Measurements from ENCODE around the gene NADK2.

Gene NADK2

DNA sequence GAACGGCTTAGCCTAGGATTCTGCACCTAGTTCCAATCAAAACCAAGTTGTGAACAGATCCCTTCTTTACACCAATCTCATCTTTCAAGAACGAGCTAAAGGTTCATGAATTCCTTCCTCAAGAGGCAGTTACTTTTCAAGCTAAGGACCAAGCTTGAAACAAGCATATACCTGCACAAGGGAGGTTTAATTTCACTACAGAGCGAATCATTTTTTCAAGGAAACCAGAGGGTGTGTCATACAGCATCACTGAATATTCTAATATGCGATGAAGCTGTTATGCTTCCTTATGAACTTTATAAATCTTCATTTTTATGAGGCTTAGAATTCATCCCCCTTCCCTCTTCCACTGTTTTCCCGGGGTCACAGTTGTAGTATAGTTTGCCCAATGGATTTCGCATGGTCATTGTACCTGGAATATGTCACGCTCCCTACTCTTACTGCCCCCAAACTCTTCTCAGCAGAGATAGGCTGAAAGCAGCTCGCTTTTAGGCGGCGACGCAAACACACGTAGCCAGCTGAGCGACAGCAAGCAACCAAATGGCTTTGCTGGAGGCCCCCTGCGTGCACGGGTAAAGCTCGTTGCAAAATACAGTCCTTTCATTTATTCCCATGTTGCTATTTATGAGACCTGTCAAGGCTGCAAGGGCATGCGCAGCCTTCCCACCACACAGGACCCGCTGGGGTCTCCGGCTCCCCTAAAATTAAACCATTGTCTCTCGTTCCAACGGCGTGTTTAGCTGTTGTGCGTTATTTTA is 90.9 kb downstream of the NADK2 start:
- TF ChIP-seq EGR1 (IDR thresholded peaks at IDR 0.05) (no peak), TAF1 (IDR thresholded peaks at IDR 0.05; ENCODE audit: low read depth) (no peak), RAD21 (IDR thresholded peaks at IDR 0.05; ENCODE audit: low read depth) (no peak), ZBTB7A (IDR thresholded peaks at IDR 0.05; ENCODE audit: low read depth) (no peak), NFIC (IDR thresholded peaks at IDR 0.05) (no peak), EP300 (IDR thresholded peaks at IDR 0.05; ENCODE audit: borderline replicate concordance) (no peak), TCF12 (IDR thresholded peaks at IDR 0.05; ENCODE audit: low read depth) (no peak), CREB1 (IDR thresholded peaks at IDR 0.05; ENCODE audit: low read depth) (no peak), CEBPB (IDR thresholded peaks at IDR 0.05) (no peak)
- TF ChIP-seq, protein P1, sequence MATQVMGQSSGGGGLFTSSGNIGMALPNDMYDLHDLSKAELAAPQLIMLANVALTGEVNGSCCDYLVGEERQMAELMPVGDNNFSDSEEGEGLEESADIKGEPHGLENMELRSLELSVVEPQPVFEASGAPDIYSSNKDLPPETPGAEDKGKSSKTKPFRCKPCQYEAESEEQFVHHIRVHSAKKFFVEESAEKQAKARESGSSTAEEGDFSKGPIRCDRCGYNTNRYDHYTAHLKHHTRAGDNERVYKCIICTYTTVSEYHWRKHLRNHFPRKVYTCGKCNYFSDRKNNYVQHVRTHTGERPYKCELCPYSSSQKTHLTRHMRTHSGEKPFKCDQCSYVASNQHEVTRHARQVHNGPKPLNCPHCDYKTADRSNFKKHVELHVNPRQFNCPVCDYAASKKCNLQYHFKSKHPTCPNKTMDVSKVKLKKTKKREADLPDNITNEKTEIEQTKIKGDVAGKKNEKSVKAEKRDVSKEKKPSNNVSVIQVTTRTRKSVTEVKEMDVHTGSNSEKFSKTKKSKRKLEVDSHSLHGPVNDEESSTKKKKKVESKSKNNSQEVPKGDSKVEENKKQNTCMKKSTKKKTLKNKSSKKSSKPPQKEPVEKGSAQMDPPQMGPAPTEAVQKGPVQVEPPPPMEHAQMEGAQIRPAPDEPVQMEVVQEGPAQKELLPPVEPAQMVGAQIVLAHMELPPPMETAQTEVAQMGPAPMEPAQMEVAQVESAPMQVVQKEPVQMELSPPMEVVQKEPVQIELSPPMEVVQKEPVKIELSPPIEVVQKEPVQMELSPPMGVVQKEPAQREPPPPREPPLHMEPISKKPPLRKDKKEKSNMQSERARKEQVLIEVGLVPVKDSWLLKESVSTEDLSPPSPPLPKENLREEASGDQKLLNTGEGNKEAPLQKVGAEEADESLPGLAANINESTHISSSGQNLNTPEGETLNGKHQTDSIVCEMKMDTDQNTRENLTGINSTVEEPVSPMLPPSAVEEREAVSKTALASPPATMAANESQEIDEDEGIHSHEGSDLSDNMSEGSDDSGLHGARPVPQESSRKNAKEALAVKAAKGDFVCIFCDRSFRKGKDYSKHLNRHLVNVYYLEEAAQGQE (IDR thresholded peaks at IDR 0.05; ENCODE audit: low read depth): no peak
- TF ChIP-seq, protein P2, sequence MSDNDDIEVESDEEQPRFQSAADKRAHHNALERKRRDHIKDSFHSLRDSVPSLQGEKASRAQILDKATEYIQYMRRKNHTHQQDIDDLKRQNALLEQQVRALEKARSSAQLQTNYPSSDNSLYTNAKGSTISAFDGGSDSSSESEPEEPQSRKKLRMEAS (IDR thresholded peaks at IDR 0.05): no peak

DNA sequence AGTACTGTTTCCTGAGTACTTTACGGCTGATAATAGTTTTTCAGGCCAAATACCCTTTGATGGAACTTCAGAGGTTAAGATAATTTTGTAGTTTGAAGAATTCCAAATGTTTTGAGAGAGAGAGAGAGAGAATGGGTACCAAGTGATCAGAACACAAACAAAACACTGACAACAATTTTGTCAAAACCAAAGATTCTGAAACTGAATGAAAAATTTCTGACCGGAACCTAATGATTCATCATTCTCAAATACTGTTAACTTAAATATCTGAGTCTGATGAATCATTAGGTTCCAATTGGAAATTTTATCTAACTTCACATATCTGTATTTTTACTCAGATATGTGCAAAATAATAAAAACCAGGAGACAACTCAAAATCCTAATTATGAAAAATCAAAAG is 94.0 kb downstream of the NADK2 start:
- no peak for TF ChIP-seq YY1 (IDR thresholded peaks at IDR 0.05; ENCODE audit: low read depth)
- no peak for TF ChIP-seq TEAD4 (IDR thresholded peaks at IDR 0.05)
- TF ChIP-seq, protein P2 (IDR thresholded peaks at IDR 0.05): no peak
- TF ChIP-seq NFIC (IDR thresholded peaks at IDR 0.05): no peak
- no peak for TF ChIP-seq RAD21 (IDR thresholded peaks at IDR 0.05; ENCODE audit: low read depth)
- no peak for TF ChIP-seq FOXM1 (IDR thresholded peaks at IDR 0.05; ENCODE audit: borderline replicate concordance, low read depth)
- no peak for TF ChIP-seq EP300 (IDR thresholded peaks at IDR 0.05; ENCODE audit: borderline replicate concordance)
- TF ChIP-seq CREB1 (IDR thresholded peaks at IDR 0.05; ENCODE audit: low read depth): no peak
- no peak for TF ChIP-seq CEBPB (IDR thresholded peaks at IDR 0.05)
- TF ChIP-seq TCF12 (IDR thresholded peaks at IDR 0.05; ENCODE audit: low read depth): no peak
- no peak for TF ChIP-seq TAF1 (IDR thresholded peaks at IDR 0.05; ENCODE audit: low read depth)
- TF ChIP-seq, protein P3, sequence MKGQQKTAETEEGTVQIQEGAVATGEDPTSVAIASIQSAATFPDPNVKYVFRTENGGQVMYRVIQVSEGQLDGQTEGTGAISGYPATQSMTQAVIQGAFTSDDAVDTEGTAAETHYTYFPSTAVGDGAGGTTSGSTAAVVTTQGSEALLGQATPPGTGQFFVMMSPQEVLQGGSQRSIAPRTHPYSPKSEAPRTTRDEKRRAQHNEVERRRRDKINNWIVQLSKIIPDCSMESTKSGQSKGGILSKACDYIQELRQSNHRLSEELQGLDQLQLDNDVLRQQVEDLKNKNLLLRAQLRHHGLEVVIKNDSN (IDR thresholded peaks at IDR 0.05): no peak
- no peak for TF ChIP-seq ZBTB7A (IDR thresholded peaks at IDR 0.05; ENCODE audit: low read depth)
- TF ChIP-seq EGR1 (IDR thresholded peaks at IDR 0.05): no peak
- TF ChIP-seq, protein P1 (IDR thresholded peaks at IDR 0.05; ENCODE audit: low read depth): no peak

DNA sequence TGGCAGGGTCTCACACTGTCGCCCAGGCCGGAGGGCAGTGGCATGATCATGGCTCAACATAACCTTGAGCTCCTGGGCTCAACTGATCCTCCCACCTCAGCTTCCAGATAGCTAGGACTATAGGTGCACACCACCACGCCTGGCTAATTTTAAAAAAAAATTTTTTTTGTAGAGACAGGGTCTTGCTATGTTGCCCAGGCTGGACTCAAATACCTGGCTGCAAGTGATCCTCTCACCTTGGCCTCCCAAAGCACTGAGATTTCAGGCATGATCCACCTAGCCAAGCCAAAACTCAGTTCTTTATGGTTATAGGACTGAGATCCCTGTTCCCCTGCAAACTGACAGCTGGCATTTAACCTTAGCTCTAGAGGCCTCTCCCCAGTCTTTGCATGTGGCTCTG is 95.3 kb downstream of the NADK2 start:
- TF ChIP-seq TEAD4 (IDR thresholded peaks at IDR 0.05) (no peak), NFIC (IDR thresholded peaks at IDR 0.05) (no peak), FOXM1 (IDR thresholded peaks at IDR 0.05; ENCODE audit: borderline replicate concordance, low read depth) (no peak), TAF1 (IDR thresholded peaks at IDR 0.05; ENCODE audit: low read depth) (no peak), TCF12 (IDR thresholded peaks at IDR 0.05; ENCODE audit: low read depth) (no peak), EGR1 (IDR thresholded peaks at IDR 0.05) (no peak), YY1 (IDR thresholded peaks at IDR 0.05; ENCODE audit: low read depth) (no peak), EP300 (IDR thresholded peaks at IDR 0.05; ENCODE audit: borderline replicate concordance) (no peak), ZBTB7A (IDR thresholded peaks at IDR 0.05; ENCODE audit: low read depth) (no peak)
- TF ChIP-seq, protein P3 (IDR thresholded peaks at IDR 0.05): no peak
- TF ChIP-seq, protein P2 (IDR thresholded peaks at IDR 0.05): no peak

DNA sequence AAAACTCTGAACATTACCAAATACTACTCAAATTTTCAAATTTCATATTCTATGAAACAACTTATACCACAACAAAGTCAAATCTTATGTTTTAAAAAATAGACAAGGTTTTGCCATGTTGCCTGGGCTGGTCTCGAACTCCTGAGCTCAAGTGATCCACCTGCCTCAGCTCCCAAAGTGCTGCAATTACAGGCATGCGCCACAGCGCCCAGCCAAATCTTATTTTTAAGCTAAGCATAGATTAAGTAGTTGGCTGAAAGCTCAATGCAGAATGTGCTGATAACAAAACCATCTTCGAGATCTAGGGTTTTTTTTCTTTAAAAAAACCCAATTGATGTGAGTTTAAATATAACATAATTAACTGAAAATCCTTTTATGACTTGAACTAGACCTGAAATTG is 96.4 kb downstream of the NADK2 start:
- TF ChIP-seq EGR1 (IDR thresholded peaks at IDR 0.05) (no peak), RAD21 (IDR thresholded peaks at IDR 0.05; ENCODE audit: low read depth) (no peak), NFIC (IDR thresholded peaks at IDR 0.05) (no peak)
- TF ChIP-seq, protein P1 (IDR thresholded peaks at IDR 0.05; ENCODE audit: low read depth): no peak
